H9 (cell line): ENCODE data around the gene SORCS2. TPM values are rescaled to one million over a fixed set of nuclear protein-coding genes. Genes with fewer than 3 reads are reported as not detected.

Experiments
- DNase-seq: peaks from one replicate; pipeline ENCODE4 v3.0.0-alpha.2; 2017
- H2AFZ ChIP-seq: one replicate; pipeline ENCODE4 v1.6.1; 2013; ENCODE audit warnings: mild to moderate bottlenecking, low read length, control low read depth, moderate library complexity
- H2AK5ac ChIP-seq: 2 replicates; pipeline ENCODE4 v1.6.1; 2013; ENCODE audit warnings: low read length, control low read depth, mixed read lengths; ENCODE audit not compliant: insufficient read length
- H2BK120ac ChIP-seq: one replicate; pipeline ENCODE4 v1.6.1; 2013; ENCODE audit warnings: low read depth, mild to moderate bottlenecking, low read length, control low read depth, inconsistent platforms; ENCODE audit not compliant: poor library complexity, severe bottlenecking
- H2BK12ac ChIP-seq: 2 replicates; pipeline ENCODE4 v1.6.1; 2013; ENCODE audit warnings: low read length, control low read depth, mixed read lengths, low read depth; ENCODE audit not compliant: insufficient read length
- H2BK15ac ChIP-seq: 2 replicates; pipeline ENCODE4 v1.6.1; 2013; ENCODE audit warnings: low read depth, low read length, control low read depth
- H2BK20ac ChIP-seq: one replicate; pipeline ENCODE4 v1.6.1; 2013; ENCODE audit warnings: low read depth, mild to moderate bottlenecking, low read length, control low read depth, inconsistent platforms; ENCODE audit not compliant: poor library complexity, severe bottlenecking
- H2BK5ac ChIP-seq: 2 replicates; pipeline ENCODE4 v1.6.1; 2013; ENCODE audit warnings: low read length, control low read depth, mixed read lengths; ENCODE audit not compliant: insufficient read length
- H3K14ac ChIP-seq: 2 replicates; pipeline ENCODE4 v1.6.1; 2013; ENCODE audit warnings: low read length, control low read depth; ENCODE audit not compliant: insufficient read depth
- H3K18ac ChIP-seq: 2 replicates; pipeline ENCODE4 v1.6.1; 2013; ENCODE audit warnings: low read depth, mild to moderate bottlenecking, mixed read lengths, low read length, control low read depth; ENCODE audit not compliant: insufficient read length
- H3K23ac ChIP-seq: 2 replicates; pipeline ENCODE4 v1.6.1; 2013; ENCODE audit warnings: low read length, control low read depth, mixed read lengths, low read depth; ENCODE audit not compliant: insufficient read length
- H3K23me2 ChIP-seq: 2 replicates; pipeline ENCODE4 v1.6.1; 2013; ENCODE audit warnings: low read depth, mild to moderate bottlenecking, mixed read lengths, low read length, control low read depth; ENCODE audit not compliant: insufficient read length, poor library complexity, severe bottlenecking
- H3K27ac ChIP-seq: 2 replicates; pipeline ENCODE4 v1.5.1; 2013; ENCODE audit warnings: low read length, control low read depth, mixed read lengths, low read depth; ENCODE audit not compliant: insufficient read length
- H3K27me3 ChIP-seq: 2 replicates; pipeline ENCODE4 v1.6.1; 2013; ENCODE audit warnings: low read length, control low read depth, inconsistent platforms; ENCODE audit not compliant: insufficient read depth
- H3K4ac ChIP-seq: 2 replicates; pipeline ENCODE4 v1.6.1; 2013; ENCODE audit warnings: low read depth, mild to moderate bottlenecking, control low read depth, inconsistent platforms, low read length, moderate library complexity
- H3K4me1 ChIP-seq: 2 replicates; pipeline ENCODE4 v1.6.1; 2013; ENCODE audit warnings: low read length, control low read depth, inconsistent platforms; ENCODE audit not compliant: insufficient read depth
- H3K4me2 ChIP-seq: 2 replicates; pipeline ENCODE4 v1.6.1; 2013; ENCODE audit warnings: low read length, control low read depth, mixed read lengths; ENCODE audit not compliant: insufficient read length, insufficient read depth
- H3K56ac ChIP-seq: 2 replicates; pipeline ENCODE4 v1.6.1; 2013; ENCODE audit warnings: low read depth, mild to moderate bottlenecking, mixed read lengths, low read length, control low read depth; ENCODE audit not compliant: insufficient read length
- H3K79me1 ChIP-seq: 2 replicates; pipeline ENCODE4 v1.6.1; 2013; ENCODE audit warnings: low read depth, mild to moderate bottlenecking, moderate library complexity, low read length, control low read depth, inconsistent platforms; ENCODE audit not compliant: insufficient read depth, poor library complexity, severe bottlenecking
- H3K79me2 ChIP-seq: 2 replicates; pipeline ENCODE4 v1.6.1; 2013; ENCODE audit warnings: low read length, control low read depth, inconsistent platforms; ENCODE audit not compliant: insufficient read depth
- H3K9ac ChIP-seq: 2 replicates; pipeline ENCODE4 v1.6.1; 2013; ENCODE audit warnings: low read length, control low read depth, mixed read lengths; ENCODE audit not compliant: insufficient read length; ENCODE audit errors: extremely low read depth
- H3K9me3 ChIP-seq: one replicate; pipeline ENCODE4 v1.6.1; 2013; ENCODE audit warnings: low read depth, low read length, inconsistent platforms; ENCODE audit not compliant: control insufficient read depth
- H3T11ph ChIP-seq: one replicate; pipeline ENCODE4 v1.6.1; 2013; ENCODE audit warnings: mild to moderate bottlenecking, low read length, control low read depth, inconsistent platforms
- H4K20me1 ChIP-seq: one replicate; pipeline ENCODE4 v1.6.1; 2013; ENCODE audit not compliant: control insufficient read depth, insufficient read length, insufficient read depth
- H4K5ac ChIP-seq: 2 replicates; pipeline ENCODE4 v1.6.1; 2013; ENCODE audit warnings: low read depth, mild to moderate bottlenecking, mixed read lengths, low read length, control low read depth; ENCODE audit not compliant: insufficient read length
- H4K8ac ChIP-seq: replicated peaks from 2 replicates; pipeline ENCODE4 v1.6.1; 2013; ENCODE audit warnings: low read length, control low read depth, mixed read lengths, low read depth; ENCODE audit not compliant: insufficient read length
- H4K91ac ChIP-seq: 2 replicates; pipeline ENCODE4 v1.6.1; 2013; ENCODE audit warnings: low read depth, mild to moderate bottlenecking, moderate library complexity, mixed read lengths, low read length, control low read depth; ENCODE audit not compliant: insufficient read length
- H3K27ac Mint-ChIP-seq, 3 experiments: 2 replicates in 2 of 3; 3 replicates in 1 of 3; pipeline ENCODE4 v1.8.0; 2020 to 2021; ENCODE audit warnings: mixed read lengths in 3 of 3, mild to moderate bottlenecking in 1 of 3, moderate library complexity in 1 of 3
- H3K27me3 Mint-ChIP-seq: 2 replicates; pipeline ENCODE4 v1.8.0; 2021; ENCODE audit warnings: low read depth, mild to moderate bottlenecking, moderate library complexity, mixed read lengths
- H3K36me3 Mint-ChIP-seq, 3 experiments: 2 replicates in 2 of 3; 3 replicates in 1 of 3; pipeline ENCODE4 v1.8.0; 2020 to 2021; ENCODE audit warnings: low read depth in 3 of 3, mixed read lengths in 3 of 3; ENCODE audit not compliant: insufficient read depth in 1 of 3
- H3K4me1 Mint-ChIP-seq, 2 experiments: 2 replicates each; pipeline ENCODE4 v1.8.0; 2020; ENCODE audit warnings: mixed read lengths in 2 of 2
- H3K4me3 Mint-ChIP-seq, 2 experiments: 2 replicates in 1 of 2; 3 replicates in 1 of 2; pipeline ENCODE4 v1.8.0; 2020 to 2021; ENCODE audit warnings: mild to moderate bottlenecking in 2 of 2, mixed read lengths in 2 of 2, moderate library complexity in 1 of 2
- H3K9me3 Mint-ChIP-seq, 2 experiments: 2 replicates in 1 of 2; 3 replicates in 1 of 2; pipeline ENCODE4 v1.8.0; 2020; ENCODE audit warnings: mild to moderate bottlenecking in 2 of 2, mixed read lengths in 2 of 2, moderate library complexity in 1 of 2
- whole genome bisulfite sequencing: extraction: QIAGEN DNeasy Blood & Tissue Kit; methylation state at CpG from one replicate; pipeline ENCODE4 v1.1.7; 2013; ENCODE audit warnings: missing lambda C conversion rate, low lambda C conversion rate, mixed read lengths; ENCODE audit not compliant: insufficient read length; ENCODE audit errors: extremely low coverage; 5-methylcytosine and 5-hydroxymethylcytosine counted together
- total RNA-seq: library from RNA; stranded (reverse); gene quantifications from 2 replicates; pipeline ENCODE4 v1.2.1, GENCODE V29; 2021
- TF ChIP-seq, protein P1 (sequence below): fragments of 200-600 bp; sonication (generic); conservative IDR thresholded peaks from 3 replicates; pipeline ENCODE4 v1.8.0; 2021; ENCODE audit warnings: antibody characterized with exemption, mild to moderate bottlenecking

The SORCS2 gene
- total RNA-seq, 1 experiment from 2014 or later, result 0.57 TPM

DNA sequence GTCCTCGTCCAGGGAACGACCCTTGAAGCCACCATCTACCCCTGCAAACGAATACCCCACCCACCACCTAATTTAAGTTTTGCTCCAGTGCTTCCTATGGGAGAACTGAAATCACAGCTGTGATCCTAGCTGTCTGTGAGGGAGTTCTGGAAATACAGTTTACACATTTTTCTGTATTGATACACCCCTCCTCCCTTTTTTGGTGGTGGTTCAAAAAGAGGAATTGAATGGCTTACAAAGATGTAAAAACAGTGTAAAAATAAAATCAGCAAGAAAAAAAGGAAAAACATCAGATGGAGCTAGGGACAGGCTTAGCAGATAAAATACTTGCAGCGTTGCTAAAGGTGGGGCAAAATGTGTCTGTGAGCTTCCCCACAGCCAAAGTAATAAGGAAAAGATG is 86.6 kb downstream of the SORCS2 start:
- Histone ChIP-seq H3T11ph (no peak overlapping the region), H3K9ac (no peak overlapping the region), H3K14ac (no peak overlapping the region), H2BK20ac (no peak overlapping the region), H4K91ac (no peak overlapping the region), H3K9me3 (no peaks in the 10 kb centered on the region), H3K56ac (no peak overlapping the region), H3K79me2 (no peaks in the 10 kb centered on the region), H3K23ac (no peak overlapping the region), H3K4me2 (no peak overlapping the region), H3K18ac (no peak overlapping the region), H2AFZ (no peak overlapping the region), H3K79me1 (no peaks in the 10 kb centered on the region), H3K23me2 (no peaks in the 10 kb centered on the region), H3K4ac (no peak overlapping the region), H2BK12ac (no peak overlapping the region), H2BK15ac (no peak overlapping the region), H2BK5ac (no peak overlapping the region), H3K4me1 (no peaks in the 10 kb centered on the region), H2AK5ac (no peak overlapping the region), H2BK120ac (no peak overlapping the region), H3K27me3 (no peaks in the 10 kb centered on the region), H4K5ac (no peak overlapping the region), H3K27ac (no peak overlapping the region), H4K8ac (no peak overlapping the region), H4K20me1 (peaks cover 2% of the 10 kb centered on the region)
- TF ChIP-seq, protein P1, sequence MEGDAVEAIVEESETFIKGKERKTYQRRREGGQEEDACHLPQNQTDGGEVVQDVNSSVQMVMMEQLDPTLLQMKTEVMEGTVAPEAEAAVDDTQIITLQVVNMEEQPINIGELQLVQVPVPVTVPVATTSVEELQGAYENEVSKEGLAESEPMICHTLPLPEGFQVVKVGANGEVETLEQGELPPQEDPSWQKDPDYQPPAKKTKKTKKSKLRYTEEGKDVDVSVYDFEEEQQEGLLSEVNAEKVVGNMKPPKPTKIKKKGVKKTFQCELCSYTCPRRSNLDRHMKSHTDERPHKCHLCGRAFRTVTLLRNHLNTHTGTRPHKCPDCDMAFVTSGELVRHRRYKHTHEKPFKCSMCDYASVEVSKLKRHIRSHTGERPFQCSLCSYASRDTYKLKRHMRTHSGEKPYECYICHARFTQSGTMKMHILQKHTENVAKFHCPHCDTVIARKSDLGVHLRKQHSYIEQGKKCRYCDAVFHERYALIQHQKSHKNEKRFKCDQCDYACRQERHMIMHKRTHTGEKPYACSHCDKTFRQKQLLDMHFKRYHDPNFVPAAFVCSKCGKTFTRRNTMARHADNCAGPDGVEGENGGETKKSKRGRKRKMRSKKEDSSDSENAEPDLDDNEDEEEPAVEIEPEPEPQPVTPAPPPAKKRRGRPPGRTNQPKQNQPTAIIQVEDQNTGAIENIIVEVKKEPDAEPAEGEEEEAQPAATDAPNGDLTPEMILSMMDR, result no peak
- H3K36me3 Mint-ChIP-seq, result no peaks in the 10 kb centered on the region
- H3K4me1 Mint-ChIP-seq, result 0 out of 4 replicates have a peak, but pooled peaks cover 0 to 3% of the 10 kb centered on the region in 2 experiments
- H3K4me3 Mint-ChIP-seq, result no peak overlapping the region
- no peak for DNase-seq
- WGBS, result no CpG with 5 or more reads among the region's 4 CpGs
- H3K27ac Mint-ChIP-seq, result no peak overlapping the region
- peaks cover 48% of the 10 kb centered on the region for H3K27me3 Mint-ChIP-seq
- H3K9me3 Mint-ChIP-seq, result no peaks in the 10 kb centered on the region
